Keratinocyte (primary cell): Measurements from ENCODE around the gene IL10RA. TPM values are rescaled to one million over a fixed set of nuclear protein-coding genes. Genes with fewer than 3 reads are reported as not detected.

Experiments used
- DNase-seq: peaks from one replicate; pipeline ENCODE4 v3.0.0-alpha.2; 2011; ENCODE audit warnings: low read depth, missing footprints, low spot score
- FAIRE-seq: peaks from 2 replicates; lab custom pipeline; 2011; peaks lifted over from hg19 to GRCh38; lab: Jason Lieb, UNC
- H2AFZ ChIP-seq: 2 replicates; pipeline ENCODE4 v1.6.0; 2012; ENCODE audit warnings: low read length, control low read depth, inconsistent platforms; ENCODE audit not compliant: control insufficient read depth
- H3K27ac ChIP-seq: 2 replicates; pipeline ENCODE4 v1.5.1; 2011; ENCODE audit warnings: low read length; ENCODE audit not compliant: control insufficient read depth, insufficient read depth
- H3K27me3 ChIP-seq: 3 replicates; pipeline ENCODE4 v1.6.0; 2011; ENCODE audit warnings: low read length; ENCODE audit not compliant: control insufficient read depth, insufficient read depth; ENCODE audit errors: extremely low read depth
- H3K36me3 ChIP-seq, 2 experiments: 2 replicates in 1 of 2; 3 replicates in 1 of 2; pipeline ENCODE4 v1.5.1; 2011; ENCODE audit warnings: low read length in 2 of 2, mild to moderate bottlenecking in 1 of 2; ENCODE audit not compliant: control insufficient read depth in 2 of 2, insufficient read depth in 2 of 2; ENCODE audit errors: extremely low read depth in 1 of 2
- H3K4me1 ChIP-seq: 3 replicates; pipeline ENCODE4 v1.5.1; 2011; ENCODE audit warnings: low read length; ENCODE audit not compliant: control insufficient read depth, insufficient read depth; ENCODE audit errors: extremely low read depth
- H3K4me2 ChIP-seq: 3 replicates; pipeline ENCODE4 v1.6.0; 2011; ENCODE audit warnings: low read depth, low read length; ENCODE audit not compliant: control insufficient read depth, insufficient read depth; ENCODE audit errors: extremely low read depth
- H3K4me3 ChIP-seq, 3 experiments: fragments of 200-600 bp in 1 of 3; sonication (generic) in 1 of 3; 2 replicates in 2 of 3; 3 replicates in 1 of 3; pipeline ENCODE4 v1.5.1; 2011 to 2016; ENCODE audit warnings: low read length in 3 of 3, mild to moderate bottlenecking in 3 of 3, control low read depth in 2 of 3, inconsistent platforms in 1 of 3, low read depth in 1 of 3, mixed read lengths in 1 of 3, mixed run types in 1 of 3, moderate library complexity in 1 of 3; ENCODE audit not compliant: control insufficient read depth in 2 of 3, insufficient read depth in 2 of 3; ENCODE audit errors: extremely low read depth in 1 of 3
- H3K79me2 ChIP-seq: 2 replicates; pipeline ENCODE4 v1.6.0; 2012; ENCODE audit warnings: low read length; ENCODE audit not compliant: control insufficient read depth, insufficient read depth
- H3K9ac ChIP-seq: 3 replicates; pipeline ENCODE4 v1.6.0; 2011; ENCODE audit warnings: low read length; ENCODE audit not compliant: control insufficient read depth, insufficient read depth; ENCODE audit errors: extremely low read depth
- H3K9me1 ChIP-seq: 3 replicates; pipeline ENCODE4 v1.6.0; 2011; ENCODE audit warnings: low read length; ENCODE audit not compliant: control insufficient read depth, insufficient read depth; ENCODE audit errors: extremely low read depth
- H3K9me3 ChIP-seq: 2 replicates; pipeline ENCODE4 v1.5.1; 2012; ENCODE audit warnings: low read depth, low read length; ENCODE audit not compliant: control insufficient read depth
- H4K20me1 ChIP-seq: 3 replicates; pipeline ENCODE4 v1.6.0; 2011; ENCODE audit warnings: low read length; ENCODE audit not compliant: control insufficient read depth, insufficient read depth; ENCODE audit errors: extremely low read depth
- EZH2 ChIP-seq: IDR thresholded peaks from one replicate; pipeline ENCODE4 v1.6.1; 2012; ENCODE audit warnings: inconsistent platforms, mild to moderate bottlenecking, low read length, moderate library complexity
- dilution Hi-C: fragments of 300-500 bp; cut with MboI; formaldehyde crosslinking; loops from one replicate; pipeline ENCODE4 v1.7.0; 2020; ENCODE audit warnings: low sequenced_read_pairs; ENCODE audit not compliant: extremely low pct_ligation_motif_present
- polyA plus RNA-seq, 5 experiments: library from polyadenylated mRNA; depleted of rRNA in 3 of 5; stranded (reverse) in 3 of 5; stranded (forward) in 1 of 5; unstranded in 1 of 5; fragments of >200 nt; gene quantifications; 1 replicate in 1 of 5; 2 replicates in 3 of 5; 3 replicates in 1 of 5; pipeline versions ENCODE4 v1.2.1 to v1.2.3, GENCODE V29; 2011 to 2012; ENCODE audit warnings: missing spikeins in 2 of 5, low read depth in 1 of 5, low replicate concordance in 1 of 5
- TF ChIP-seq, protein P1 (sequence below), 3 experiments: IDR thresholded peaks in 1 of 3; conservative IDR thresholded peaks in 1 of 3; optimal IDR thresholded peaks in 1 of 3; 2 replicates in 2 of 3; 3 replicates in 1 of 3; pipeline versions ENCODE3 to v1.5.1; 2011; ENCODE audit warnings: low read length in 3 of 3, mild to moderate bottlenecking in 3 of 3, moderate library complexity in 2 of 3, control low read depth in 1 of 3, inconsistent platforms in 1 of 3; ENCODE audit not compliant: insufficient read depth in 2 of 3; ENCODE audit errors: extremely low read depth in 1 of 3

Gene IL10RA
- polyA plus RNA-seq, 1 donor (not counting 4 experiments of a cell fraction or from before 2014, with no cell fraction given) = 0.04 TPM

- H3K27ac ChIP-seq = no peak overlapping the region
- peaks cover 5% of the 10 kb centered on the region for H3K27me3 ChIP-seq
- no peaks in the 10 kb centered on the region for H3K36me3 ChIP-seq
- TF ChIP-seq, protein P1, sequence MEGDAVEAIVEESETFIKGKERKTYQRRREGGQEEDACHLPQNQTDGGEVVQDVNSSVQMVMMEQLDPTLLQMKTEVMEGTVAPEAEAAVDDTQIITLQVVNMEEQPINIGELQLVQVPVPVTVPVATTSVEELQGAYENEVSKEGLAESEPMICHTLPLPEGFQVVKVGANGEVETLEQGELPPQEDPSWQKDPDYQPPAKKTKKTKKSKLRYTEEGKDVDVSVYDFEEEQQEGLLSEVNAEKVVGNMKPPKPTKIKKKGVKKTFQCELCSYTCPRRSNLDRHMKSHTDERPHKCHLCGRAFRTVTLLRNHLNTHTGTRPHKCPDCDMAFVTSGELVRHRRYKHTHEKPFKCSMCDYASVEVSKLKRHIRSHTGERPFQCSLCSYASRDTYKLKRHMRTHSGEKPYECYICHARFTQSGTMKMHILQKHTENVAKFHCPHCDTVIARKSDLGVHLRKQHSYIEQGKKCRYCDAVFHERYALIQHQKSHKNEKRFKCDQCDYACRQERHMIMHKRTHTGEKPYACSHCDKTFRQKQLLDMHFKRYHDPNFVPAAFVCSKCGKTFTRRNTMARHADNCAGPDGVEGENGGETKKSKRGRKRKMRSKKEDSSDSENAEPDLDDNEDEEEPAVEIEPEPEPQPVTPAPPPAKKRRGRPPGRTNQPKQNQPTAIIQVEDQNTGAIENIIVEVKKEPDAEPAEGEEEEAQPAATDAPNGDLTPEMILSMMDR (optimal IDR thresholded peaks at IDR 0.05 in 1 of 3, IDR thresholded peaks at IDR 0.05 in 1 of 3, conservative IDR thresholded peaks at IDR 0.05 in 1 of 3; ENCODE audit: extremely low read depth in 1 of 3, insufficient read depth in 2 of 3, low read length in 3 of 3) = no peak
- TF ChIP-seq EZH2 = no peak
- H3K4me3 ChIP-seq = no peak overlapping the region
- no peak overlapping the region for H3K9ac ChIP-seq
- peaks cover 3% of the 10 kb centered on the region for H3K4me1 ChIP-seq
- H2AFZ ChIP-seq = no peak overlapping the region
- no peaks in the 10 kb centered on the region for H3K9me1 ChIP-seq
- no peaks in the 10 kb centered on the region for H3K79me2 ChIP-seq
- no peaks in the 10 kb centered on the region for H4K20me1 ChIP-seq
- FAIRE-seq = no peak
- no peak overlapping the region for H3K4me2 ChIP-seq
- H3K9me3 ChIP-seq = no peaks in the 10 kb centered on the region
- no peak for DNase-seq
- dilution Hi-C loops = no loop called here
Observed at GRCh38 chr11:118005224-118006152, 19.3 kb downstream of the IL10RA start.

GRCh38 chr11:118006153-118006534 is 19.9 kb downstream of the IL10RA start:
- H3K79me2 ChIP-seq = no peaks in the 10 kb centered on the region
- DNase-seq = no peak
- H3K27ac ChIP-seq = no peak overlapping the region
- no peak overlapping the region for H2AFZ ChIP-seq
- no peaks in the 10 kb centered on the region for H3K9me3 ChIP-seq
- dilution Hi-C loops = no loop called here
- H3K4me2 ChIP-seq = no peak overlapping the region
- FAIRE-seq = no peak
- H3K9ac ChIP-seq = no peak overlapping the region
- peaks cover 7% of the 10 kb centered on the region for H3K27me3 ChIP-seq
- H4K20me1 ChIP-seq = no peaks in the 10 kb centered on the region
- TF ChIP-seq, protein P1 (optimal IDR thresholded peaks at IDR 0.05 in 1 of 3, IDR thresholded peaks at IDR 0.05 in 1 of 3, conservative IDR thresholded peaks at IDR 0.05 in 1 of 3; ENCODE audit: extremely low read depth in 1 of 3, insufficient read depth in 2 of 3, low read length in 3 of 3) = no peak
- no peak for TF ChIP-seq EZH2
- H3K9me1 ChIP-seq = no peaks in the 10 kb centered on the region
- H3K4me1 ChIP-seq = peaks cover 6% of the 10 kb centered on the region
- H3K36me3 ChIP-seq = no peaks in the 10 kb centered on the region
- H3K4me3 ChIP-seq = no peak overlapping the region
